Activated CD8-positive, alpha-beta T cell treated with anti-CD3 and anti-CD28 coated beads for 36 hours (primary cell): ENCODE results near the gene ENPP6. TPM values are rescaled to one million over a fixed set of nuclear protein-coding genes. Genes with fewer than 3 reads are reported as not detected.

Experiments used
- ATAC-seq: fragments of 200-7000 bp; cut with Tn5 transposase; one replicate; pipeline ENCODE4 v1.10.0; 2021; ENCODE audit warnings: mild to moderate bottlenecking, moderate library complexity
- CTCF ChIA-PET: fragments of 350-600 bp; sonication (Branson Sonifier 250); formaldehyde crosslinking; loops from one replicate; lab custom pipeline; 2021; ENCODE audit warnings: antibody characterized with exemption; lab: Charles Lee
- POLR2A ChIA-PET: fragments of 350-600 bp; sonication (Branson Sonifier 250); formaldehyde crosslinking; loops from one replicate; lab custom pipeline; 2021; ENCODE audit warnings: antibody characterized with exemption; lab: Charles Lee
- DNase-seq: peaks from one replicate; pipeline ENCODE4 v3.0.0-alpha.2; 2020
- H3K27ac Mint-ChIP-seq: one replicate; pipeline ENCODE4 v1.8.0; 2021; ENCODE audit warnings: mild to moderate bottlenecking, mixed read lengths
- H3K27me3 Mint-ChIP-seq: one replicate; pipeline ENCODE4 v1.8.0; 2021; ENCODE audit warnings: mixed read lengths
- H3K36me3 Mint-ChIP-seq: one replicate; pipeline ENCODE4 v1.8.0; 2021; ENCODE audit warnings: low read depth, mixed read lengths
- H3K4me1 Mint-ChIP-seq: one replicate; pipeline ENCODE4 v1.8.0; 2021; ENCODE audit warnings: low read depth, mixed read lengths
- H3K4me3 Mint-ChIP-seq: one replicate; pipeline ENCODE4 v1.8.0; 2021; ENCODE audit warnings: mild to moderate bottlenecking, moderate library complexity, mixed read lengths
- H3K9me3 Mint-ChIP-seq: one replicate; pipeline ENCODE4 v1.8.0; 2021; ENCODE audit warnings: mixed read lengths
- CTCF ChIP-seq: fragments of 200-600 bp; IDR thresholded peaks from one replicate; pipeline ENCODE4 v1.8.0; 2022; ENCODE audit warnings: antibody characterized with exemption, mild to moderate bottlenecking
- intact Hi-C: fragments of 100-400 bp; cut with micrococcal nuclease; formaldehyde crosslinking; loops from one replicate; pipeline ENCODE4 v1.10.0; 2022
- total RNA-seq, 2 experiments: library from RNA; stranded (reverse); gene quantifications; one replicate each; pipeline ENCODE4 v1.2.3, GENCODE V29; 2021

The ENPP6 gene
- total RNA-seq, 2 experiments from 2014 or later = 0.27 to 0.40 TPM

GRCh38 chr4:184174571-184175488 lies 42.8 kb downstream of the ENPP6 start:
- DNase-seq (no peak), ATAC-seq (no peak)
- CTCF ChIA-PET = no interaction called here
- H3K9me3 Mint-ChIP-seq = peaks cover 11% of the 10 kb centered on the region
- no peak overlapping the region for H3K27ac Mint-ChIP-seq
- peaks cover 29% of the 10 kb centered on the region for H3K27me3 Mint-ChIP-seq
- H3K4me1 Mint-ChIP-seq = peaks cover 4% of the 10 kb centered on the region
- H3K4me3 Mint-ChIP-seq = no peak overlapping the region
- no peak for TF ChIP-seq CTCF
- POLR2A ChIA-PET = no interaction called here
- intact Hi-C loops = no loop called here
- no peaks in the 10 kb centered on the region for H3K36me3 Mint-ChIP-seq

DNA sequence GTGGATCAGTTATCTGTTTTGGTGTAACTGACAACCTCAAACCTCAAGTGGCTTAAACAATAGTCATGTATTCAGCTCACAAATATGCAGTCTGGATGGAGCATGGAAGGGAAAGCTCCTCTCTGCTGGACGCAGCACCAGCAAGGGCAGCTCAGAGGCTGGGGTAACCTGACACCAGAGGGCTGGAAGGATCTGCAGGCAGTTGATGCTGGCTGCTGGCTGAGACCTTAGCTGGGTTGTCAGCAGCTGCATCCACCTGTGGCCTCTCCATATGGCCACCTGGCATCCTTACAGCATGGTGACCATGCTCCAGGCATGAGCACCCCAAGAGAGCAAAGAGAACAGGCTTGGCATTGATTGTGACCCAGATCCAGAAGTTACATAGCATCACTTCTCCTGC lies 46.7 kb downstream of the ENPP6 start:
- H3K36me3 Mint-ChIP-seq = no peaks in the 10 kb centered on the region
- ATAC-seq (no peak), DNase-seq (no peak)
- no peaks in the 10 kb centered on the region for H3K9me3 Mint-ChIP-seq
- no peak overlapping the region for H3K27ac Mint-ChIP-seq
- no peak overlapping the region for H3K4me3 Mint-ChIP-seq
- ChIA-PET CTCF (interaction anchor here (0.7 to 1.4 kb wide), 2 partner anchors 12 to 614 kb away, joined by 3 to 4 read pairs; no protein-coding TSS in a partner anchor), POLR2A (no interaction called here)
- H3K4me1 Mint-ChIP-seq = peaks cover 6% of the 10 kb centered on the region
- peaks cover 37% of the 10 kb centered on the region for H3K27me3 Mint-ChIP-seq
- intact Hi-C loops = no loop called here
- TF ChIP-seq CTCF = no peak

GRCh38 chr4:184169225-184169867 lies 48.3 kb downstream of the ENPP6 start:
- H3K27me3 Mint-ChIP-seq = peaks cover 46% of the 10 kb centered on the region
- ChIA-PET POLR2A (no interaction called here), CTCF (interaction anchor here (0.8 to 3.4 kb wide), 9 partner anchors 9 to 82 kb away, joined by 3 to 18 read pairs (median 3); no protein-coding TSS in a partner anchor)
- DNase-seq = no peak
- H3K27ac Mint-ChIP-seq = no peak overlapping the region
- intact Hi-C loops = no loop called here
- no peaks in the 10 kb centered on the region for H3K9me3 Mint-ChIP-seq
- peaks cover 6% of the 10 kb centered on the region for H3K4me1 Mint-ChIP-seq
- no peak for ATAC-seq
- no peaks in the 10 kb centered on the region for H3K36me3 Mint-ChIP-seq
- no peak overlapping the region for H3K4me3 Mint-ChIP-seq
- TF ChIP-seq CTCF = no peak

DNA sequence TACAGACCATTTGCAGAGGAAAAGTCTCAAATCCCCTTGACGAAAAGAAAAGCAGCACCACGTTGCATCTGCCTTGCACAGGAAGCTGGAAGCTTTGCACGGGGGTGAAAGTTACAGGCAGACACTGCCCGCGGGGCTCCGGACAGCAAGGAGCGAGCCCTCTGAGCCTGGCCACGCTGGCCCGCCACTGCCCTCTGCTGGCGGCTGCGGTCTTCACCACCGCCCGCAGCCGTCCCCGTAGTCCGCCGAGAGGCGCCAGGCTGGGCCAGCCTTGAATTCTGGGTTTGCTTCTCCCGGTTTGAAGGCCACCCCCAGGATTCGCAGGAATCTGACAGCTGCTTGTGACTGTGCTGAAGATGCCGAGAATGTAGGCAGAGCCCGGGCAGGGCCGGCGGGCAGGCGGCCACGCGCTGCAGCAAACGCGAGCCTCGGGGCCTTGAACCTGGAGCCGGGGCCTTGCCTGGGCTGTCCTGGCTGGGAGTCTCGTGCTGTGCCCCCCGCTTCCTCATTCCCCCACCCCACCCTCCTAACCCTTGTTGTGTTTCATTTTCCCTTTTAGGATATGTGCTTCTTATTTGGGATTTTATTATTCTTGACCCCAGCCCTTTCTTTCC lies 49.2 kb downstream of the ENPP6 start:
- Mint-ChIP-seq H3K9me3 (no peaks in the 10 kb centered on the region), H3K27me3 (peaks cover 48% of the 10 kb centered on the region), H3K4me3 (no peak overlapping the region), H3K4me1 (peaks cover 6% of the 10 kb centered on the region), H3K27ac (no peak overlapping the region), H3K36me3 (no peaks in the 10 kb centered on the region)
- peak; percentile 89 for ATAC-seq
- ChIA-PET CTCF (interaction anchor here (0.8 to 3.4 kb wide), 14 partner anchors 10 to 352 kb away, joined by 3 to 18 read pairs (median 3); no protein-coding TSS in a partner anchor), POLR2A (interaction anchor here (0.6 kb wide), 1 partner anchor 290 kb away, joined by 3 read pairs; no protein-coding TSS in a partner anchor)
- peak; percentile 66 for DNase-seq
- TF ChIP-seq CTCF = peak; percentile 95
- intact Hi-C loops = no loop called here
